HG03095 (cell line): Measurements from ENCODE around the gene NTRK2.

Source experiments
- ATAC-seq: cut with Tn5 transposase; IDR thresholded peaks from one replicate; pipeline ENCODE4 v1.9.1; 2021; ENCODE audit warnings: moderate library complexity; ENCODE audit not compliant: unreplicated experiment

NTRK2 gene

DNA sequence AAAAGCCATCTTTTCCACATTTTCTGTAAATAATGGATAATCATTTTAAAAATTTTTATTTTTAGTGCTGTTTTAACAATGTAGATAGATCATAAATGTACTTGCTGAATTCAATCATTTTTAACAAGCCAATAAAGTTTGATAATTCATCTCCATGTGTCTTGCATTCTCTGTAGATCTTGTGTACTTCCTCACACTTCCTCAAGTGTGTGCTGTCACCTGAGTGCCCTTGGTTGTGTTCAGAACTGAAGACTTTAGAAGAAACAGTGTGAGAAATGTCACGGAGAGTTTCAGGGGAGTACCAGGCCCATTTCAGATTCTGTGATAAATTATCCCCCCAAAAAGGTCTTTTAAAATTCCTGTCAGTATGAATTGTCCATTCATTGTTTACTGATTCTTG lies 146.0 kb downstream of the NTRK2 start:
- ATAC-seq = no peak

DNA sequence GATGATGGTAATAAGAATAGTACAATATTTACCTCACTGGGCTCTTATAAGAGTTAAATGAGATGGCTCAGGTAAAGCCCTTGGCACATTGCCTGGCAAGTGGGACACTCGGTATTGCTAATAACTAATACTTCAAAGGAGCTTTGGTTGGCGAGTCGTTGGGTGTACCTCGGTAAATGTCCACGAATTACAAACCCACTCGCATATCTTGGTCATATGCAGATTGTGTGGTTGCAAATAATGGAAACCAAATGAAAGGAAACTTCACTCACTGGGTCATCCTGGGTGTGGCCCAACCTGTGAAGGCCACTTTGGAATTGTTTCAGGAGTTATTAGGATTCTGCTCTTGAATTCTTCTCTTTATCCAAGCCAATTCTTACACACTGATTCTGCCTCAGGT lies 147.5 kb downstream of the NTRK2 start:
- ATAC-seq = no peak

DNA sequence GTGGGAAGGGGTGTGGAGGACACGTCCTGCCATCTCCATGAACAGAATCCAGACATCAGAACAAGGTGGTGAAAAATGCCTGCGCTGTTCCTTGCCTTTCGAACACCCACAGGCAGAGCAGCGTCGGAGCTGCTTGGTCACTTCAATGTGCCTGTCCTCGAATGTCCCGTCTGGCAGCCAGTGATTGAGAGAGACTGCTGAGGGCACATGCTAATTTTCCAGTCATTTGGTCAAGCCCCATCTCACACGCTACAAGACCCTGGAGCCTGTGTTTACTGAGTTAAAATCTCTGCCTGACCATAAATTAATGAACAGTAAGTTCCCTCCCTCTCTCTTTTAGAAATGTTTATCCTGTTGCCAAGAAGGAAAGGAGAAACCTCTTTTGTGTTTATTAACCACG lies 149.3 kb downstream of the NTRK2 start:
- no peak for ATAC-seq

GRCh38 chr9:84819491-84819991 lies 150.0 kb downstream of the NTRK2 start:
- no peak for ATAC-seq

DNA sequence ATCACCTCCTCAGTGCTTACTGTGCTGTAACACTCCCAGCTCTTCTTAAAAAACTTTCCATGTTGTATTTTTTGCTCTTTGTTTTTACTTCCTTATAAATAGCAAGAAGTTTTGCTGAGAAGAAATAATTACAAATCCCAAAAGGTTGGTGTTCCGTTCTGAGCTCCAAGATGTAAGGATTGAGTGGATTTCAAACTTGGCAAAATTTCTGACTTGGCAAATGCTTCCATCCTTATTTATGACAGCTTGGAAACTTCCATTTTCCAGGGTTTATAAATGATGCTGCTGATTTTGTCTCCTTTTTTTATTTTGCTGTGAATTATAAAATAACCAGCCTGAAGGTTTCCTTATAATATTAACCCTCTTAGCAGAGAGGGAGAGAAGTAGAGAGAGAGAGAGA lies 151.9 kb downstream of the NTRK2 start:
- no peak for ATAC-seq

GRCh38 chr9:84822589-84823233 lies 153.2 kb downstream of the NTRK2 start:
- ATAC-seq = no peak

DNA sequence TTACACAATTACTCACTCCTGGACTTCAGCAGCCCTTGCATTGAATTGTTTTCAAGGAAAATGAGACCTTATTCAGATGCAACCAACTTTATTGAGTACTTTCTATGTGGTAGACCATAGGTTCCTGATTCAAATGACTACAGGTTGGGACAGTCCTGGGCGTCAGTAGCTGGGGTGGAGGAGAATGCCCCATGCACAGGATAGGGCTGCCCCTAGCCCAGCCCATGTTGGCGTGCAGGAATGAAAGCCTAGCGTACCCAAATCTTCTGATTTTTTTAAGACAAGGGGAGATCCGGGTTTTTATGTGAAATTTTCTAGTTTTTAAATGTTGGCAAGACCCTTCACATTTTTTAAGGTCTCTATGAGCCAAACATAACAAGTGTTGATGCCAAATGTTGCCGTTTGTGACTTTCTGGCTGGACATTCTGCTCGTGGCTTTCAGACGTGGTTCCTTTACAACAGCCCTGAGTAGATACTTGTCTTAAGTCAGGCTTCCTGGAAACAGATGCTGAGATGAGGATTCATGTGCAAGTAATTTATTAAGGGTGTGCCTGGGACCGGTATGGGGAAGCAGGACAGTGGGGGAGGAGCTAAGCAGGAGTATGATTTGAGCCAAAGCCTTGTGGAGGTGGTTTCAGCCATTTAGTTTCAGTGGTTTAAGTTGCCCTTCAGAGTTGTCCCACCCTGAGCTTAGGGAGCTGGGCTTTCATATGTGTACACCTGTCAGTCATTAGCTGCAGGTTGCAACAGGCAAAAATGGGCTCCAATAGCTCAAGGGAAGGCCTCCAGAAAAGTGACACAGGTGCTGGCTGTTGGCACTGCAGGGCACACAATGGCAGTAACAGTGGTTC lies 154.1 kb downstream of the NTRK2 start:
- no peak for ATAC-seq

DNA sequence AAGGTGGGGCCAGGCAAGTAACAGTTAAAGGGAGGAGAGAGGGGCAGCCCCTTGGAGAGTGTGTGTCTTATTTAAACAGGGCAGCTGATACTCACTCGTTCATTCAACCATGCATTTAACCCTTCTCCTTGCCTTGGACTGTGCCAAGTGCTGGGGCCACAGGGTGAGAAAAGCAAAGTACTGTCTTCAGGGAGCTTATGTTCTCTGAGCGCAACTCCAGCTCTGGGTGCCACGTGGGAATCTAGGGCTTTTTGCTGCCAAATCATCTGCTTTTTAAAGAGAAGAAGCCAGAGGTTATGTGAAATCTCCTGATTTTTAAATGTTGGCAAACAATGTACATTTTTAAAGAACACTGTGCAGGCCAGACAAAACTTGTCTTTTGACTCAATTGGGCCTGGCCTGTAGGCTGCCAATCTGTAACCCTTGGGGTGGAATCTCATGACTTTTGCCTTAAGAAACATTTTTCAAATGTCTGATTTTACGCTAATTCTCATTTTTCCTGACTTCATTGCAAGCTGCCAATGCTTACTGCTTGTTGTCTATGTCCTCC lies 157.8 kb downstream of the NTRK2 start:
- ATAC-seq = no peak

DNA sequence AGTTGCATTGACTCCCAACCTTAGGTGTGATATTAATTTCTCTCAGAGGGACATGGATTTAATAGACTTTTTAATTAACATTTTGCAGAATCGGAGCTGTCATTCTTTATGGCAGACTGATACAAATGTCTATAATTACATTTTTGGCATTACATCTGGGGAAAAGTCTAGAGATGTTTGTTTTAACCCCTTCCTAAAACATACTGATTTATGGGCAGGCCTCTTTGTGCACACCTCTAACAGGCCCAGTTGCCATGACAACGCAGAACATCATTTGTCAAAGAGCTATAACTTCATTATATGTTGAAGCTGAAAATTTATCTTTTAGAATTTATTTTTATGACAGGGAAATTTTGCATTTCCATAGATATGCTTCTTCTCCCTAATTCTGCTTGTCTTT lies 158.5 kb downstream of the NTRK2 start:
- no peak for ATAC-seq

GRCh38 chr9:84829471-84829870 lies 159.9 kb downstream of the NTRK2 start:
- no peak for ATAC-seq

GRCh38 chr9:84829997-84830696 lies 160.6 kb downstream of the NTRK2 start:
- no peak for ATAC-seq

DNA sequence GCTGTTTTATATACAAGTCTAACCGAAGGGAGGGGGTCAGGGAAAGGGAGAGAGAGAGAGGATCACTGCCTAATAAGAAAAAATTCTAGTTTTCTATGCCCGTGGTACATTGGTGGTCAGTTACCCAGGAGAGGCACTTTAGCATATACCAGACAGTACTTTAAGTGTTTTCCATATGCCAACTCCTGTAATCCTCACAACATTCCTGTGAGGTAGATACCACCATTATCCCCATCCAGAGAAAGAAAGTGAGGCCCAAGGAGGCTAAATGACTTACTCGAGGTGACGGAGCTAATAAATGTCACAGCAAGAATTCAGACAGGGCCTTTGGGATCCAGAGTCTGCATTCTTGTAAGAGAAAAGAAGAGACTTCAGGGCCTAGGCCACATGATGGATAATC lies 161.8 kb downstream of the NTRK2 start:
- no peak for ATAC-seq

DNA sequence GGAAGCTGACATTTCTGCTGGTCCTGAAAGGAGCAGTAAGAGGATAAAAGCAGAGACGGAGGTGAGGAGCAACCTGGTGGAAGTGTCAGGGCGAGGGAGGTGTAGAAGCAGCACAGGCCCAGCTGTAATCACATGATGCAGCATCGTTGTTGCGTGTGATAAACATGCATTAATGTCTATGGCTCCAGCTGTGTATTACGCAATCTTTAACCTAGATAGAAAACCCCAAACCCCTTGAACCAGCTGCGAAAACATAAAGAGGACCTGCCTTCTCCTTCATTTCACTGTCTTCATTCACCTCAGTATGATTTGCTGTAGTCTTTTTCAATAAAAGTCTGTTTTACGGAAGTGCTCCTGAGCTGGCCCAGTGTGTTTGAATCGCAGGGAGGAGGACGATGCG lies 162.9 kb downstream of the NTRK2 start:
- ATAC-seq = no peak

- ATAC-seq = no peak
Measured at GRCh38 chr9:84834426-84834825, 164.9 kb downstream of the NTRK2 start.

DNA sequence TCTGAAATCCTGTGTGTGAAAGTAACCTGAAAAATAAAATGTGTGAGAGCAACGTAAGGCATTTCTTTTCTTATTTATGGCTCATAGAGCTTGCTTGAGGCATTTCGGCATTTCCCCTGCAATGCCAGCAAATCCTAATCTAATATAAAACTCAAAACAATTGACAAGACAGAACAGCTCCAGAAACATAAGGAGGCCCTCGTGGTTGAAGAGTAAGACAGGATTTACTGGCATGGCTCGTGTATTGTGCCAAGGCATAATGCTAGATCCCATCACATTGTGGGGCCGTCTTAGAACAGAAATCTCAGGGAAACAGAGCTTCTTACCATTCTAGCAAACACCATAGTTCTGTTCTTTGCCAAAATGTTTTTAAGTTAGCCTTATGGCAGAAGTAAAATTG lies 166.2 kb downstream of the NTRK2 start:
- no peak for ATAC-seq

GRCh38 chr9:84838879-84839278 lies 169.3 kb downstream of the NTRK2 start:
- no peak for ATAC-seq

- ATAC-seq = no peak
Measured at GRCh38 chr9:84839541-84839940, 170.0 kb downstream of the NTRK2 start.

- no peak for ATAC-seq
Measured at GRCh38 chr9:84841931-84842330, 172.4 kb downstream of the NTRK2 start.

DNA sequence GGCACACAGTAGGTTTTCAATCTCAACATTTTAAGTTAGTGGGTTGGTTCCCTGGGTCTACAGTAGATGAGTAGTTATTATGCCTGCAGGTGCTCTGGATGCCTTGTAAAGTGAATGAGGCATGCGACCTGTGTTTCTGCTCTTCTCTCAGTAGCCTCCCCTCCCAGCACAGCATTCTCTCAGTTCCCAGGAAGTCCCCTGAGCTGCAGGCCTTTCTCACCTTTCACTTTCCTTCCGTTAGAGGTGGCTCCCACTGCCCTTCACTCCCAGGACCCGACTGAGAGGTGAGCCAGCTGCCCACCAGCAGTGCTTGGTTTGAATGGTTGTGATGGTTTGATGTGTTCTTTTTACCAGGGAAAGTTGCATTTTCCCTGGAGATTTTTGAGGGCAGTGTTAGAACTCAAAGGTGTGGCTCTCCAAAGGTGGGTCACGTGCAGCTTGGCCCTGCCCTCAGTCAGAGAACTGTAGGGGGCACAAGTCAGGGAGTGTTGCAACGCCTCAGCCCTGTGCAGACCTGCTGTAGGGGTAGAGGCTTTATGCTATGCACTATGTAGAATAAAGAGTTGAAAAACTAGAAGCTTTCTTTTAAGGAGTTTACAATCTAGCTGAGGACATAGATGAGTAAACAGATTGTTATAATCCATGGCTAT lies 173.8 kb downstream of the NTRK2 start:
- ATAC-seq = no peak

- no peak for ATAC-seq
Measured at GRCh38 chr9:84845956-84846900, 176.7 kb downstream of the NTRK2 start.
